AG10803 (cell line): ENCODE measurements around the gene CREBBP.
"Not testable (repeated sequence)": the region's sequence is repeated elsewhere in the genome, so short reads cannot be mapped to it uniquely, and the experiment has no call there.

Source experiments
- DNase-seq: peaks from one replicate; pipeline ENCODE4 v3.0.0; 2010; ENCODE audit warnings: low read depth
- H3K4me3 ChIP-seq: 2 replicates; pipeline ENCODE4 v1.5.1; 2011; ENCODE audit warnings: mild to moderate bottlenecking, low read length, control low read depth
- CTCF ChIP-seq: conservative IDR thresholded peaks from 2 replicates; pipeline ENCODE4 v1.5.1; 2011; ENCODE audit warnings: mild to moderate bottlenecking, low read length, control low read depth, inconsistent platforms

The CREBBP gene

GRCh38 chr16:3716831-3717234, 163.7 kb downstream of the CREBBP start:
- TF ChIP-seq CTCF = no peak
- no peak for DNase-seq

GRCh38 chr16:3715430-3715829, 165.1 kb downstream of the CREBBP start:
- no peak for DNase-seq
- no peak for TF ChIP-seq CTCF
- no peak overlapping the region for H3K4me3 ChIP-seq

More at GRCh38 chr16:3716831-3717234, 163.7 kb downstream of the CREBBP start:
- H3K4me3 ChIP-seq = peak overlapping the region; percentile 90

GRCh38 chr16:3714378-3714777, 166.1 kb downstream of the CREBBP start:
- not testable (repeated sequence) for H3K4me3 ChIP-seq, DNase-seq

- DNase-seq = no peak
- no peak overlapping the region for H3K4me3 ChIP-seq
- no peak for TF ChIP-seq CTCF
Observed at GRCh38 chr16:3713587-3714242, 166.8 kb downstream of the CREBBP start.

- no peak for DNase-seq
- no peak overlapping the region for H3K4me3 ChIP-seq
- TF ChIP-seq CTCF = no peak
Observed at GRCh38 chr16:3712861-3713372, 167.6 kb downstream of the CREBBP start.

GRCh38 chr16:3706253-3707012, 174.1 kb downstream of the CREBBP start:
- no peak overlapping the region for H3K4me3 ChIP-seq
- DNase-seq = no peak
- TF ChIP-seq CTCF = no peak

GRCh38 chr16:3702082-3702481, 178.4 kb downstream of the CREBBP start:
- TF ChIP-seq CTCF = no peak
- H3K4me3 ChIP-seq = no peak overlapping the region
- DNase-seq = no peak
